ENCODE data around the gene IGF1R.

DNA sequence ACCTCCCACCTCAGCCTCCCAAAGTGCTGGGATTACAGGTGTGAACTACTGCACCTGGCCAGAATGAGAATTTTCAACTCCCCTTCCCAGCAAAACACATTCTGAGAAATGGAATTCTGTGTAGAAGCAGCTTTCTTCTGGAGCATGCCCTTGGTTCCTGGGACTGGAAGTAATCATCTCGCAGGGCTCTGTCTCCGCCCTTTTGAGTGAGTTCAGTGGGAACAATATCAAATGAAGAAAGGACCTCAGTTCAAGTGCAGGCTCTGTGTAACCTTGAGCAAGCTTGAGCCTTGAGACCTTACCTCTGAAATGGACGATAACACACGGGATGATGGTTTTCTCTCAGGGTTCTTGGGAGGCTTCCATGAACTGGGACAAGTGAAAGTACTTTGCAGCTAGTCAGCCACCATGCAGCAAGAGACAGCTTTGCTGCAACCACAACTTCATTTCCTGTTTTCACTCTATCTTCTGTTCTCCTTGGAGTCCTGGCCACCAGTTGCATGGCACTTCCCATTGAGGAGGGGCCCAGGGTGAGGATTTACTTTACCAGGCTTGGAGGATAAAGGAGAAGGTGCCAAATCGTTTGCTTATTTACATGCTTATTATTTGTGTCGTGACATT lies 35.7 kb upstream of the IGF1R start:
- TF ChIP-seq, protein P1, sequence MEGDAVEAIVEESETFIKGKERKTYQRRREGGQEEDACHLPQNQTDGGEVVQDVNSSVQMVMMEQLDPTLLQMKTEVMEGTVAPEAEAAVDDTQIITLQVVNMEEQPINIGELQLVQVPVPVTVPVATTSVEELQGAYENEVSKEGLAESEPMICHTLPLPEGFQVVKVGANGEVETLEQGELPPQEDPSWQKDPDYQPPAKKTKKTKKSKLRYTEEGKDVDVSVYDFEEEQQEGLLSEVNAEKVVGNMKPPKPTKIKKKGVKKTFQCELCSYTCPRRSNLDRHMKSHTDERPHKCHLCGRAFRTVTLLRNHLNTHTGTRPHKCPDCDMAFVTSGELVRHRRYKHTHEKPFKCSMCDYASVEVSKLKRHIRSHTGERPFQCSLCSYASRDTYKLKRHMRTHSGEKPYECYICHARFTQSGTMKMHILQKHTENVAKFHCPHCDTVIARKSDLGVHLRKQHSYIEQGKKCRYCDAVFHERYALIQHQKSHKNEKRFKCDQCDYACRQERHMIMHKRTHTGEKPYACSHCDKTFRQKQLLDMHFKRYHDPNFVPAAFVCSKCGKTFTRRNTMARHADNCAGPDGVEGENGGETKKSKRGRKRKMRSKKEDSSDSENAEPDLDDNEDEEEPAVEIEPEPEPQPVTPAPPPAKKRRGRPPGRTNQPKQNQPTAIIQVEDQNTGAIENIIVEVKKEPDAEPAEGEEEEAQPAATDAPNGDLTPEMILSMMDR (IDR thresholded peaks at IDR 0.05; ENCODE audit: poor library complexity) = no peak
- TF ChIP-seq EZH2phosphoT487 (IDR thresholded peaks at IDR 0.05; ENCODE audit: low read depth, severe bottlenecking, unreplicated experiment) = no peak
